IPS DF 6.9 (cell line): Measurements from ENCODE around the gene ADGRA1.

Source experiments
- DNase-seq: peaks from one replicate; pipeline ENCODE4 v3.0.0-alpha.2; 2013; ENCODE audit warnings: low read depth, low spot score
- H3K27ac ChIP-seq: one replicate; pipeline ENCODE4 v1.5.1; 2013; ENCODE audit warnings: low read length, control low read depth
- H3K27me3 ChIP-seq: 2 replicates; pipeline ENCODE4 v1.6.1; 2013; ENCODE audit warnings: mild to moderate bottlenecking, low read length; ENCODE audit not compliant: control insufficient read depth, insufficient read depth
- H3K36me3 ChIP-seq: 2 replicates; pipeline ENCODE4 v1.6.1; 2013; ENCODE audit warnings: low read length; ENCODE audit not compliant: control insufficient read depth, insufficient read depth
- H3K4me1 ChIP-seq: 2 replicates; pipeline ENCODE4 v1.6.1; 2013; ENCODE audit warnings: low read length; ENCODE audit not compliant: control insufficient read depth, insufficient read depth
- H3K4me3 ChIP-seq: 2 replicates; pipeline ENCODE4 v1.5.1; 2013; ENCODE audit warnings: mild to moderate bottlenecking, low read length
- H3K9me3 ChIP-seq: 2 replicates; pipeline ENCODE4 v1.6.1; 2013; ENCODE audit warnings: low read length, inconsistent platforms; ENCODE audit not compliant: control insufficient read depth, insufficient read depth
- WGBS: extraction: QIAGEN DNeasy Blood & Tissue Kit; methylation state at CpG from one replicate; pipeline ENCODE4 v1.1.7; 2013; ENCODE audit warnings: mixed read lengths, missing lambda C conversion rate; ENCODE audit not compliant: insufficient read length, insufficient coverage; 5-methylcytosine and 5-hydroxymethylcytosine counted together

The ADGRA1 gene

GRCh38 chr10:133055470-133055869 is 32.3 kb upstream of the ADGRA1 start:
- DNase-seq: no peak
- Histone ChIP-seq H3K27me3 (no peaks in the 10 kb centered on the region), H3K9me3 (no peaks in the 10 kb centered on the region), H3K27ac (no peak overlapping the region), H3K4me1 (no peaks in the 10 kb centered on the region), H3K4me3 (no peak overlapping the region), H3K36me3 (no peaks in the 10 kb centered on the region; the same call in 1 of the 2 replicates)
- no CpG with 5 or more reads among the region's 2 CpGs for WGBS

- no peak overlapping the region for H3K4me3 ChIP-seq
- no CpG with 5 or more reads among the region's 13 CpGs for whole genome bisulfite sequencing
- no peak overlapping the region for H3K27ac ChIP-seq
- H3K36me3 ChIP-seq: no peaks in the 10 kb centered on the region; the same call in 1 of the 2 replicates
- no peaks in the 10 kb centered on the region for H3K9me3 ChIP-seq
- H3K27me3 ChIP-seq: no peaks in the 10 kb centered on the region
- DNase-seq: no peak
- no peaks in the 10 kb centered on the region for H3K4me1 ChIP-seq
Measured at GRCh38 chr10:133056001-133056400, 31.7 kb upstream of the ADGRA1 start.

GRCh38 chr10:133056651-133057178 is 31.0 kb upstream of the ADGRA1 start:
- no peak overlapping the region for H3K4me3 ChIP-seq
- DNase-seq: no peak
- H3K27me3 ChIP-seq: no peaks in the 10 kb centered on the region
- no CpG with 5 or more reads among the region's 19 CpGs for whole genome bisulfite sequencing
- H3K9me3 ChIP-seq: no peaks in the 10 kb centered on the region
- H3K27ac ChIP-seq: no peak overlapping the region
- H3K4me1 ChIP-seq: no peaks in the 10 kb centered on the region
- no peaks in the 10 kb centered on the region; the same call in 1 of the 2 replicates for H3K36me3 ChIP-seq

GRCh38 chr10:133058331-133059092 is 29.2 kb upstream of the ADGRA1 start:
- no peak overlapping the region for H3K4me3 ChIP-seq
- H3K4me1 ChIP-seq: no peaks in the 10 kb centered on the region
- no peak overlapping the region for H3K27ac ChIP-seq
- no CpG with 5 or more reads among the region's 13 CpGs for WGBS
- no peak for DNase-seq
- no peaks in the 10 kb centered on the region for H3K9me3 ChIP-seq
- H3K27me3 ChIP-seq: no peaks in the 10 kb centered on the region
- no peaks in the 10 kb centered on the region; the same call in 1 of the 2 replicates for H3K36me3 ChIP-seq

GRCh38 chr10:133059093-133059470 is 28.6 kb upstream of the ADGRA1 start:
- Histone ChIP-seq H3K4me3 (no peak overlapping the region), H3K4me1 (no peaks in the 10 kb centered on the region), H3K9me3 (no peaks in the 10 kb centered on the region), H3K27me3 (no peaks in the 10 kb centered on the region), H3K27ac (no peak overlapping the region), H3K36me3 (no peaks in the 10 kb centered on the region; the same call in 1 of the 2 replicates)
- no CpG with 5 or more reads among the region's 7 CpGs for WGBS
- no peak for DNase-seq

GRCh38 chr10:133059571-133059970 is 28.2 kb upstream of the ADGRA1 start:
- H3K4me3 ChIP-seq: no peak overlapping the region
- no peaks in the 10 kb centered on the region for H3K4me1 ChIP-seq
- H3K9me3 ChIP-seq: no peaks in the 10 kb centered on the region
- no peak for DNase-seq
- WGBS: no CpG with 5 or more reads among the region's 9 CpGs
- H3K27ac ChIP-seq: no peak overlapping the region
- H3K36me3 ChIP-seq: no peaks in the 10 kb centered on the region; the same call in 1 of the 2 replicates
- H3K27me3 ChIP-seq: no peaks in the 10 kb centered on the region

GRCh38 chr10:133060022-133060421 is 27.7 kb upstream of the ADGRA1 start:
- no peak overlapping the region for H3K4me3 ChIP-seq
- H3K36me3 ChIP-seq: no peaks in the 10 kb centered on the region; the same call in 1 of the 2 replicates
- DNase-seq: no peak
- H3K9me3 ChIP-seq: no peaks in the 10 kb centered on the region
- H3K4me1 ChIP-seq: no peaks in the 10 kb centered on the region
- no CpG with 5 or more reads among the region's 18 CpGs for WGBS
- H3K27ac ChIP-seq: no peak overlapping the region
- H3K27me3 ChIP-seq: no peaks in the 10 kb centered on the region

- H3K4me3 ChIP-seq: no peak overlapping the region
- H3K4me1 ChIP-seq: no peaks in the 10 kb centered on the region
- H3K36me3 ChIP-seq: no peaks in the 10 kb centered on the region; the same call in 1 of the 2 replicates
- H3K27me3 ChIP-seq: no peaks in the 10 kb centered on the region
- H3K27ac ChIP-seq: no peak overlapping the region
- H3K9me3 ChIP-seq: no peaks in the 10 kb centered on the region
- DNase-seq: no peak
- no CpG with 5 or more reads among the region's 17 CpGs for WGBS
Measured at GRCh38 chr10:133060466-133060865, 27.3 kb upstream of the ADGRA1 start.

- no CpG with 5 or more reads among the region's 12 CpGs for WGBS
- Histone ChIP-seq H3K4me1 (no peaks in the 10 kb centered on the region), H3K27ac (no peak overlapping the region), H3K27me3 (no peaks in the 10 kb centered on the region), H3K9me3 (no peaks in the 10 kb centered on the region), H3K36me3 (no peaks in the 10 kb centered on the region; the same call in 1 of the 2 replicates), H3K4me3 (no peak overlapping the region)
- no peak for DNase-seq
Measured at GRCh38 chr10:133060881-133061280, 26.8 kb upstream of the ADGRA1 start.

- Histone ChIP-seq H3K36me3 (no peaks in the 10 kb centered on the region; the same call in 1 of the 2 replicates), H3K4me1 (no peaks in the 10 kb centered on the region), H3K4me3 (no peak overlapping the region), H3K9me3 (no peaks in the 10 kb centered on the region), H3K27me3 (no peaks in the 10 kb centered on the region), H3K27ac (no peak overlapping the region)
- DNase-seq: no peak
- WGBS: no CpG with 5 or more reads among the region's 23 CpGs
Measured at GRCh38 chr10:133061296-133062038, 26.3 kb upstream of the ADGRA1 start.
